NCI-H1417 (cell line): ENCODE measurements around the gene WAC.

Experiments
- DNase-seq, 3 experiments: peaks; one replicate each; lab custom pipeline; 2025; lab: John Stamatoyannopoulos, UW

Gene WAC

GRCh38 chr10:28533186-28533564 is 257 bp downstream of the WAC start:
- DNase-seq: no peak

GRCh38 chr10:28533571-28534304 is 820 bp downstream of the WAC start:
- DNase-seq: peak; percentile 26 to 66 (median 64)

GRCh38 chr10:28535846-28536245 is 2.9 kb downstream of the WAC start:
- DNase-seq: no peak

GRCh38 chr10:28538595-28538994 is 5.7 kb downstream of the WAC start:
- DNase-seq: no peak

- DNase-seq: no peak
Measured at GRCh38 chr10:28540145-28540544, 7.2 kb downstream of the WAC start.

- DNase-seq: no peak
Measured at GRCh38 chr10:28541717-28542365, 8.9 kb downstream of the WAC start.

GRCh38 chr10:28542728-28543127 is 9.8 kb downstream of the WAC start:
- DNase-seq: no peak

GRCh38 chr10:28544058-28544457 is 11.1 kb downstream of the WAC start:
- no peak for DNase-seq

- no peak for DNase-seq
Measured at GRCh38 chr10:28545967-28546644, 13.2 kb downstream of the WAC start.

GRCh38 chr10:28548781-28549498 is 16.0 kb downstream of the WAC start:
- DNase-seq: no peak

GRCh38 chr10:28551086-28551485 is 18.2 kb downstream of the WAC start:
- DNase-seq: no peak

GRCh38 chr10:28552775-28553174 is 19.9 kb downstream of the WAC start:
- no peak for DNase-seq

GRCh38 chr10:28554009-28554408 is 21.1 kb downstream of the WAC start:
- DNase-seq: no peak

- DNase-seq: no peak
Measured at GRCh38 chr10:28554952-28555351, 22.0 kb downstream of the WAC start.

GRCh38 chr10:28555358-28555757 is 22.4 kb downstream of the WAC start:
- no peak for DNase-seq

GRCh38 chr10:28556142-28556541 is 23.2 kb downstream of the WAC start:
- no peak for DNase-seq

GRCh38 chr10:28558186-28558585 is 25.3 kb downstream of the WAC start:
- no peak for DNase-seq

GRCh38 chr10:28558923-28559508 is 26.1 kb downstream of the WAC start:
- no peak for DNase-seq

GRCh38 chr10:28559618-28560017 is 26.7 kb downstream of the WAC start:
- no peak for DNase-seq

- DNase-seq: no peak
Measured at GRCh38 chr10:28560617-28561016, 27.7 kb downstream of the WAC start.

GRCh38 chr10:28561531-28561930 is 28.6 kb downstream of the WAC start:
- DNase-seq: no peak

- no peak for DNase-seq
Measured at GRCh38 chr10:28564905-28565304, 32.0 kb downstream of the WAC start.
